HL-60 (cell line): ENCODE results near the gene DAPK1.

ENCODE experiments used
- DNase-seq, 2 experiments: peaks; one replicate each; pipeline ENCODE4 v3.0.0-alpha.2; 2010 to 2020; ENCODE audit warnings: low read depth in 1 of 2, low spot score in 1 of 2
- H3K27ac ChIP-seq: fragments of 250-450 bp; sonication (Bioruptor Pico); replicated peaks from 2 replicates; pipeline ENCODE4 v1.5.1; 2020; ENCODE audit warnings: mild to moderate bottlenecking, moderate library complexity
- H3K27me3 ChIP-seq: fragments of 250-450 bp; sonication (Bioruptor Pico); 2 replicates; pipeline ENCODE4 v1.5.1; 2021; ENCODE audit warnings: mild to moderate bottlenecking, moderate library complexity; ENCODE audit not compliant: insufficient read depth, poor library complexity, severe bottlenecking
- H3K4me3 ChIP-seq: replicated peaks from 2 replicates; pipeline ENCODE4 v1.5.1; 2011; ENCODE audit warnings: mild to moderate bottlenecking, control low read depth, low read length; ENCODE audit not compliant: insufficient read depth
- GABPA ChIP-seq: IDR thresholded peaks from 2 replicates; pipeline ENCODE4 v1.6.1; 2012; ENCODE audit warnings: low read depth
- POLR2AphosphoS5 ChIP-seq: IDR thresholded peaks from 2 replicates; pipeline ENCODE4 v1.6.1; 2012; ENCODE audit warnings: low read depth
- SPI1 ChIP-seq: IDR thresholded peaks from 2 replicates; pipeline ENCODE4 v1.6.1; 2012; ENCODE audit warnings: low read depth, mild to moderate bottlenecking, borderline replicate concordance
- TF ChIP-seq, protein P1 (sequence below): IDR thresholded peaks from one replicate; pipeline ENCODE4 v1.5.1; 2011; ENCODE audit warnings: low read length, control low read depth, inconsistent platforms; ENCODE audit not compliant: insufficient read depth
- TF ChIP-seq, protein P2 (sequence below): IDR thresholded peaks from 2 replicates; pipeline ENCODE4 v1.6.1; 2012; ENCODE audit warnings: low read depth; ENCODE audit not compliant: insufficient replicate concordance

DAPK1 gene

DNA sequence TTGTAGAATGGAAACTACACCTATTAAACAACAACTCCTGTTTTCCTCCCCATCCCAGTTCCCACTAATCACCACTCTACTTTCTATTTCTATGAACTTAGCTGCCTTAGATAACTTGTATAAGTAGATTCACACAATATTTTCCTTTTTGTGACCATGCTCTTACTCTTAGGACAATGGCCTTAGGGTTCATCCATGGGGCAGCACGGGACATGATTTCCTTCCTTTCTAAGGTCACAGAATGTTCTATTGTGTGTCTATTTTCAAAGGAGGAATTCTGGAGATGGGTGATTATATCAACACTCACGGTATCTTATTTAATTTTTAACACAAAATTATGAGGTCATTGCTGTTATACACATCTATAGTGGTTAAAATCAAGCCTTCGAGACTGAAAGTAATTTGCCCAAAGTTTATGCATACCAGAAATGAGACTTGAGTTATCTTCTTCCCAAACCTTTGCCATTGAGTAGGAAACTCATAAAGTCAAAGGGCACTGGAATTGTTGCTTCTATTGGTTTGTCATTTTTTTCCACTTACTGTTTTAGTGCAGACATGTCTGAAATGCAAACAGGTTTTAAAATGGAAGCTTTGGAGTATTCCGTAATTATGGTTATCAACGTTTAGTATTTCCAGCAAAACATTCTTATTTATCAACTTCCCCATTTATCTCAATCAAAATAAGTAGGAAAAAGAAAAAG, 251.8 kb downstream of the DAPK1 start:
- H3K4me3 ChIP-seq, result no peak overlapping the region
- no peaks in the 10 kb centered on the region for H3K27me3 ChIP-seq
- TF ChIP-seq POLR2AphosphoS5 (no peak), SPI1 (no peak), GABPA (no peak)
- TF ChIP-seq, protein P1, sequence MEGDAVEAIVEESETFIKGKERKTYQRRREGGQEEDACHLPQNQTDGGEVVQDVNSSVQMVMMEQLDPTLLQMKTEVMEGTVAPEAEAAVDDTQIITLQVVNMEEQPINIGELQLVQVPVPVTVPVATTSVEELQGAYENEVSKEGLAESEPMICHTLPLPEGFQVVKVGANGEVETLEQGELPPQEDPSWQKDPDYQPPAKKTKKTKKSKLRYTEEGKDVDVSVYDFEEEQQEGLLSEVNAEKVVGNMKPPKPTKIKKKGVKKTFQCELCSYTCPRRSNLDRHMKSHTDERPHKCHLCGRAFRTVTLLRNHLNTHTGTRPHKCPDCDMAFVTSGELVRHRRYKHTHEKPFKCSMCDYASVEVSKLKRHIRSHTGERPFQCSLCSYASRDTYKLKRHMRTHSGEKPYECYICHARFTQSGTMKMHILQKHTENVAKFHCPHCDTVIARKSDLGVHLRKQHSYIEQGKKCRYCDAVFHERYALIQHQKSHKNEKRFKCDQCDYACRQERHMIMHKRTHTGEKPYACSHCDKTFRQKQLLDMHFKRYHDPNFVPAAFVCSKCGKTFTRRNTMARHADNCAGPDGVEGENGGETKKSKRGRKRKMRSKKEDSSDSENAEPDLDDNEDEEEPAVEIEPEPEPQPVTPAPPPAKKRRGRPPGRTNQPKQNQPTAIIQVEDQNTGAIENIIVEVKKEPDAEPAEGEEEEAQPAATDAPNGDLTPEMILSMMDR, result no peak
- TF ChIP-seq, protein P2, sequence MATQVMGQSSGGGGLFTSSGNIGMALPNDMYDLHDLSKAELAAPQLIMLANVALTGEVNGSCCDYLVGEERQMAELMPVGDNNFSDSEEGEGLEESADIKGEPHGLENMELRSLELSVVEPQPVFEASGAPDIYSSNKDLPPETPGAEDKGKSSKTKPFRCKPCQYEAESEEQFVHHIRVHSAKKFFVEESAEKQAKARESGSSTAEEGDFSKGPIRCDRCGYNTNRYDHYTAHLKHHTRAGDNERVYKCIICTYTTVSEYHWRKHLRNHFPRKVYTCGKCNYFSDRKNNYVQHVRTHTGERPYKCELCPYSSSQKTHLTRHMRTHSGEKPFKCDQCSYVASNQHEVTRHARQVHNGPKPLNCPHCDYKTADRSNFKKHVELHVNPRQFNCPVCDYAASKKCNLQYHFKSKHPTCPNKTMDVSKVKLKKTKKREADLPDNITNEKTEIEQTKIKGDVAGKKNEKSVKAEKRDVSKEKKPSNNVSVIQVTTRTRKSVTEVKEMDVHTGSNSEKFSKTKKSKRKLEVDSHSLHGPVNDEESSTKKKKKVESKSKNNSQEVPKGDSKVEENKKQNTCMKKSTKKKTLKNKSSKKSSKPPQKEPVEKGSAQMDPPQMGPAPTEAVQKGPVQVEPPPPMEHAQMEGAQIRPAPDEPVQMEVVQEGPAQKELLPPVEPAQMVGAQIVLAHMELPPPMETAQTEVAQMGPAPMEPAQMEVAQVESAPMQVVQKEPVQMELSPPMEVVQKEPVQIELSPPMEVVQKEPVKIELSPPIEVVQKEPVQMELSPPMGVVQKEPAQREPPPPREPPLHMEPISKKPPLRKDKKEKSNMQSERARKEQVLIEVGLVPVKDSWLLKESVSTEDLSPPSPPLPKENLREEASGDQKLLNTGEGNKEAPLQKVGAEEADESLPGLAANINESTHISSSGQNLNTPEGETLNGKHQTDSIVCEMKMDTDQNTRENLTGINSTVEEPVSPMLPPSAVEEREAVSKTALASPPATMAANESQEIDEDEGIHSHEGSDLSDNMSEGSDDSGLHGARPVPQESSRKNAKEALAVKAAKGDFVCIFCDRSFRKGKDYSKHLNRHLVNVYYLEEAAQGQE, result no peak
- H3K27ac ChIP-seq, result no peak overlapping the region
- no peak for DNase-seq

DNA sequence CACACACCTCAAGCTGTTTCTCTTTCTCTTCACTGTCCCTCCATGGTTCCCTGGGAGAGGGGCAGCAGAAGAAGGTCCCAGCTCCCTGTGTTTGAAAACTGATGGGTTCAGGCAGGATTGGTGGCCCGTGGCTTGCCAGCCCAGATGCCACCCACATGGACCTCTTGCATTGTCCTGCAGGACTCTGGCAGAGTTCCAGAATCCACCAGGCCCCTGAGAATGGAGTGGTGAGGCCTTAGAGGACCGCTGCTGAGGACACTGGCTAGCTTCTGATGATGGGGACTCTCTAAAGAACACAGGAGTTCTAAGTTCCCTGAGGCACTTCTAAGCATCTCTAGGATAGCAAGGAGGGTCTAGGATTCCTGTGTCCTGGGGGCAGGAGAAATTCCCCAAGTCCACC, 253.1 kb downstream of the DAPK1 start:
- DNase-seq, result no peak
- Histone ChIP-seq H3K27ac (no peak overlapping the region), H3K4me3 (no peak overlapping the region), H3K27me3 (no peaks in the 10 kb centered on the region)
- TF ChIP-seq, protein P1, result no peak
- TF ChIP-seq, protein P2, result no peak
- TF ChIP-seq POLR2AphosphoS5 (no peak), GABPA (no peak), SPI1 (no peak)

DNA sequence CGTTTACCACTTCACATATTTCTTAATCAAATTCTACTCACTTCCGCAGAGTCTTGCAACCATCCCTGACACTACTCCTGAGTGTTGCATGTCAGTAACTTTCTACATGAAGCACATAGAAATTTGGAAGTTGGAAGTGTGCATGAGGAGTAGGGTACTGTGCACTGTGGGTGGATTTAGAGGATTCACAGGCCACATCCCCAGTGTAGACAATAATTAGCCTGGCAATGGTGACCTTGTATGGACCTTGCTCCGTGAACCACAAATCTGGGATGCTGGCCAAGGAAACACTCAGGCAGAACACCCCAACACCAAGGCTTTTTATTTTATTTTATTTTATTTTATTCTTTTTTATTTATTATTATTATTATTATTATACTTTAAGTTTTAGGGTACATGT, 253.8 kb downstream of the DAPK1 start:
- Histone ChIP-seq H3K4me3 (no peak overlapping the region), H3K27me3 (no peaks in the 10 kb centered on the region), H3K27ac (no peak overlapping the region)
- DNase-seq, result no peak
- TF ChIP-seq, protein P2, result no peak
- TF ChIP-seq SPI1 (no peak), GABPA (no peak), POLR2AphosphoS5 (no peak)
- TF ChIP-seq, protein P1, result no peak
